Neutrophil (primary cell): Measurements from ENCODE around the gene MESP2.

Experiments
- H3K27ac ChIP-seq: fragments of 200-600 bp; sonication (generic); 2 replicates; pipeline ENCODE4 v1.5.1; 2016; ENCODE audit warnings: mild to moderate bottlenecking, moderate library complexity
- H3K27me3 ChIP-seq: fragments of 200-600 bp; sonication (generic); 2 replicates; pipeline ENCODE4 v1.6.0; 2016; ENCODE audit warnings: mild to moderate bottlenecking
- H3K36me3 ChIP-seq: fragments of 200-600 bp; sonication (generic); 2 replicates; pipeline ENCODE4 v1.5.1; 2017
- H3K4me1 ChIP-seq, 2 experiments: fragments of 200-600 bp in 1 of 2; sonication (generic) in 1 of 2; 1 replicate in 1 of 2; 2 replicates in 1 of 2; pipeline versions ENCODE4 v1.5.1 to v1.6.1; 2013 to 2016; ENCODE audit warnings: low read depth in 1 of 2, low read length in 1 of 2, mild to moderate bottlenecking in 1 of 2, moderate library complexity in 1 of 2; ENCODE audit not compliant: control insufficient read depth in 1 of 2, insufficient read depth in 1 of 2
- H3K4me3 ChIP-seq, 2 experiments: fragments of 200-600 bp in 1 of 2; sonication (generic) in 1 of 2; 1 replicate in 1 of 2; 2 replicates in 1 of 2; pipeline ENCODE4 v1.5.1; 2013 to 2016; ENCODE audit warnings: low read depth in 1 of 2, low read length in 1 of 2, mild to moderate bottlenecking in 1 of 2, moderate library complexity in 1 of 2
- H3K9me3 ChIP-seq: fragments of 200-600 bp; sonication (generic); 2 replicates; pipeline ENCODE4 v1.5.1; 2016
- CTCF ChIP-seq: fragments of 200-600 bp; sonication (generic); IDR thresholded peaks from 2 replicates; pipeline ENCODE4 v1.5.1; 2016; ENCODE audit warnings: antibody characterized with exemption

Gene MESP2

GRCh38 chr15:89769366-89769765, 6.8 kb upstream of the MESP2 start:
- Histone ChIP-seq H3K27ac (no peak overlapping the region), H3K4me1 (no peaks in the 10 kb centered on the region), H3K4me3 (no peak overlapping the region), H3K9me3 (no peaks in the 10 kb centered on the region), H3K27me3 (no peaks in the 10 kb centered on the region), H3K36me3 (no peaks in the 10 kb centered on the region)
- no peak for TF ChIP-seq CTCF

GRCh38 chr15:89770041-89770440, 6.1 kb upstream of the MESP2 start:
- no peaks in the 10 kb centered on the region for H3K27me3 ChIP-seq
- TF ChIP-seq CTCF: no peak
- H3K9me3 ChIP-seq: no peaks in the 10 kb centered on the region
- H3K27ac ChIP-seq: no peak overlapping the region
- no peaks in the 10 kb centered on the region for H3K4me1 ChIP-seq
- no peaks in the 10 kb centered on the region for H3K36me3 ChIP-seq
- no peak overlapping the region for H3K4me3 ChIP-seq

- Histone ChIP-seq H3K27ac (no peak overlapping the region), H3K4me3 (no peak overlapping the region), H3K36me3 (no peaks in the 10 kb centered on the region)
These were observed 3.1 kb upstream of the MESP2 start for GRCh38 chr15:89772932-89773583.

GRCh38 chr15:89774492-89774891, 1.6 kb upstream of the MESP2 start:
- H3K36me3 ChIP-seq: no peaks in the 10 kb centered on the region
- no peak overlapping the region for H3K27ac ChIP-seq
- H3K9me3 ChIP-seq: no peaks in the 10 kb centered on the region
- H3K27me3 ChIP-seq: peaks cover 24% of the 10 kb centered on the region
- H3K4me1 ChIP-seq: peaks cover 12 to 18% of the 10 kb centered on the region in 2 experiments
- H3K4me3 ChIP-seq: no peak overlapping the region
- no peak for TF ChIP-seq CTCF

More at GRCh38 chr15:89772932-89773583, 3.1 kb upstream of the MESP2 start:
- H3K27me3 ChIP-seq: peaks cover 24% of the 10 kb centered on the region
- TF ChIP-seq CTCF: no peak
- no peaks in the 10 kb centered on the region for H3K9me3 ChIP-seq
- H3K4me1 ChIP-seq: peaks cover 12 to 18% of the 10 kb centered on the region in 2 experiments

GRCh38 chr15:89775815-89776214, 317 bp upstream of the MESP2 start:
- peak overlapping the region; percentile 40 to 74 for H3K4me3 ChIP-seq
- H3K36me3 ChIP-seq: no peaks in the 10 kb centered on the region
- no peak overlapping the region for H3K27ac ChIP-seq
- no peak for TF ChIP-seq CTCF
- H3K27me3 ChIP-seq: peaks cover 24% of the 10 kb centered on the region
- H3K4me1 ChIP-seq: peaks cover 17 to 23% of the 10 kb centered on the region in 2 experiments
- H3K9me3 ChIP-seq: no peaks in the 10 kb centered on the region
